Sigmoid colon (tissue), 4 donors: Measurements from ENCODE around the gene PPP2R5E.

ENCODE experiments used
- EP300 ChIP-seq, 4 donors: sonication (generic); formaldehyde crosslinking; IDR thresholded peaks; one replicate each; pipeline ENCODE4 v1.6.1; 2017; ENCODE audit warnings: antibody characterized with exemption in 4 of 4
- POLR2A ChIP-seq, 2 donors: fragments of 450-650 bp; IDR thresholded peaks; one replicate each; pipeline ENCODE4 v1.6.1; 2016; ENCODE audit warnings: antibody characterized with exemption in 2 of 2, mild to moderate bottlenecking in 2 of 2, moderate library complexity in 2 of 2
- POLR2AphosphoS5 ChIP-seq, 4 donors: sonication (generic); formaldehyde crosslinking; IDR thresholded peaks; one replicate each; pipeline ENCODE4 v1.6.1; 2017; ENCODE audit warnings: antibody characterized with exemption in 4 of 4
- TF ChIP-seq, protein P1 (sequence below), 4 experiments: fragments of 450-650 bp in 3 of 4; fragments of 200-600 bp in 1 of 4; IDR thresholded peaks; one replicate each; pipeline ENCODE4 v1.5.1; 2016 to 2019; ENCODE audit warnings: antibody characterized with exemption in 4 of 4, mild to moderate bottlenecking in 3 of 4, moderate library complexity in 2 of 4

DNA sequence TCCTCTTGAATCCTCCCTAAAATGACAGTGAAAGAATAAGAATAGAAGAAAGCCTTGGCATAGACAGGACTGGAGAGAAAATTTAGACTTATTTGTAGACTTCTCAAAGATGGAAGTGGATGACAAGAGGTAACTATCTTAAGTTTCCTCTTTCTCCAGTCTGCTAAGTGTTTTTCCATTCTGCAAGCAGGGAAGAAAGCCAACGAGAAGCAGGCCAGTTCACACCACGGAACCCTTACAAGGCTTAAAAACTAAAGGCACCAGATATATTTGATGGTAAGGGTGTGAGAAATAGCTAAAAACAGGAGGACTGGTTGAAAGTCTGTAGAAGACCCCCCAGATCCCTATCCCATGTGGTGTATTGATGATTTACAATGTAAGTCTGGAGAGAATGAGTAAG lies 141.5 kb downstream of the PPP2R5E start:
- TF ChIP-seq, protein P1, sequence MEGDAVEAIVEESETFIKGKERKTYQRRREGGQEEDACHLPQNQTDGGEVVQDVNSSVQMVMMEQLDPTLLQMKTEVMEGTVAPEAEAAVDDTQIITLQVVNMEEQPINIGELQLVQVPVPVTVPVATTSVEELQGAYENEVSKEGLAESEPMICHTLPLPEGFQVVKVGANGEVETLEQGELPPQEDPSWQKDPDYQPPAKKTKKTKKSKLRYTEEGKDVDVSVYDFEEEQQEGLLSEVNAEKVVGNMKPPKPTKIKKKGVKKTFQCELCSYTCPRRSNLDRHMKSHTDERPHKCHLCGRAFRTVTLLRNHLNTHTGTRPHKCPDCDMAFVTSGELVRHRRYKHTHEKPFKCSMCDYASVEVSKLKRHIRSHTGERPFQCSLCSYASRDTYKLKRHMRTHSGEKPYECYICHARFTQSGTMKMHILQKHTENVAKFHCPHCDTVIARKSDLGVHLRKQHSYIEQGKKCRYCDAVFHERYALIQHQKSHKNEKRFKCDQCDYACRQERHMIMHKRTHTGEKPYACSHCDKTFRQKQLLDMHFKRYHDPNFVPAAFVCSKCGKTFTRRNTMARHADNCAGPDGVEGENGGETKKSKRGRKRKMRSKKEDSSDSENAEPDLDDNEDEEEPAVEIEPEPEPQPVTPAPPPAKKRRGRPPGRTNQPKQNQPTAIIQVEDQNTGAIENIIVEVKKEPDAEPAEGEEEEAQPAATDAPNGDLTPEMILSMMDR (IDR thresholded peaks at IDR 0.05): no peak
- no peak for TF ChIP-seq POLR2AphosphoS5 (IDR thresholded peaks at IDR 0.05)
- no peak for TF ChIP-seq POLR2A (IDR thresholded peaks at IDR 0.05)
- TF ChIP-seq EP300 (IDR thresholded peaks at IDR 0.05): no peak
